K562 (cell line): Measurements from ENCODE around the gene FGFRL1. TPM values are rescaled to one million over a fixed set of nuclear protein-coding genes. Genes with fewer than 3 reads are reported as not detected.
A peak's percentile ranks its signal among the peaks of the same experiment; 100 is the strongest.

Experiments
- ATAC-seq: fragments of 200-7000 bp; cut with Tn5 transposase; 3 replicates; pipeline ENCODE4 v1.9.1; 2020; ENCODE audit warnings: moderate library complexity
- BruUV-seq: library from RNA; stranded (reverse); fragments of 400-500 nt; replicated peaks from 2 replicates; lab custom pipeline; 2021; lab: Mats Ljungman, UMichigan
- CTCF ChIA-PET: fragments of 300-600 bp; formaldehyde crosslinking; extraction: SDS; loops from one replicate; lab custom pipeline; 2021; ENCODE audit warnings: low intra/inter-chr PET ratio; lab: Yijun Ruan, JAX
- POLR2A ChIA-PET: fragments of 300-600, 350-650 bp; sonication (Branson Sonifier 250); formaldehyde crosslinking; extraction: SDS; loops from one replicate; lab custom pipeline; 2021; ENCODE audit warnings: antibody characterized with exemption, inconsistent platforms; lab: Yijun Ruan, JAX
- DNase-seq, 4 experiments: peaks; one replicate each; pipeline versions ENCODE4 v3.0.0 to v3.0.0-alpha.2; 2011 to 2018; ENCODE audit warnings: low spot score in 3 of 4, mixed read lengths in 3 of 4; ENCODE audit errors: extremely low read depth in 1 of 4
- FAIRE-seq: peaks from 2 replicates; lab custom pipeline; 2011; peaks lifted over from hg19 to GRCh38; lab: Jason Lieb, UNC
- H2AFZ ChIP-seq: 2 replicates; pipeline ENCODE4 v1.6.0; 2011; ENCODE audit warnings: low read depth, low read length, control low read depth, inconsistent platforms
- H3K27ac ChIP-seq: fragments of 200-600 bp; 3 replicates; pipeline ENCODE4 v1.8.0; 2011; ENCODE audit warnings: low read depth, mild to moderate bottlenecking, control low read depth, inconsistent platforms, low read length, moderate library complexity, mixed read lengths; ENCODE audit errors: extremely low read depth
- H3K27me3 ChIP-seq, 2 experiments: fragments of 300-600 bp in 1 of 2; 2 replicates in 1 of 2; 3 replicates in 1 of 2; pipeline versions ENCODE4 v1.6.0 to v1.8.0; 2011; ENCODE audit warnings: inconsistent platforms in 2 of 2, low read length in 2 of 2, mild to moderate bottlenecking in 1 of 2, mixed read lengths in 1 of 2, moderate library complexity in 1 of 2; ENCODE audit not compliant: control insufficient read depth in 2 of 2, insufficient read depth in 2 of 2
- H3K36me3 ChIP-seq: fragments of 300-600 bp; 3 replicates; pipeline ENCODE4 v1.8.0; 2011; ENCODE audit warnings: mild to moderate bottlenecking, low read length, inconsistent platforms; ENCODE audit not compliant: control insufficient read depth, insufficient read depth
- H3K4me1 ChIP-seq, 2 experiments: fragments of 200-600 bp in 1 of 2; replicated peaks in 1 of 2; 2 replicates in 1 of 2; 3 replicates in 1 of 2; pipeline versions ENCODE4 v1.5.1 to v1.8.0; 2011; ENCODE audit warnings: inconsistent platforms in 2 of 2, low read length in 2 of 2, mild to moderate bottlenecking in 1 of 2, mixed read lengths in 1 of 2, moderate library complexity in 1 of 2; ENCODE audit not compliant: control insufficient read depth in 2 of 2, insufficient read depth in 2 of 2
- H3K4me2 ChIP-seq: 2 replicates; pipeline ENCODE4 v1.6.1; 2011; ENCODE audit warnings: low read length, control low read depth, inconsistent platforms, mixed read lengths; ENCODE audit not compliant: insufficient read depth
- H3K4me3 ChIP-seq: fragments of 200-600 bp; sonication (generic), shearing (Covaris generic); 2 replicates; pipeline ENCODE4 v1.5.1; 2016; ENCODE audit warnings: control low read depth, inconsistent platforms
- H3K79me2 ChIP-seq: fragments of 200-600 bp; 3 replicates; pipeline ENCODE4 v1.8.0; 2011; ENCODE audit warnings: low read length, inconsistent platforms; ENCODE audit not compliant: control insufficient read depth, insufficient read depth
- H3K9ac ChIP-seq, 2 experiments: 2 replicates each; pipeline versions ENCODE4 v1.6.0 to v1.6.1; 2011; ENCODE audit warnings: low read depth in 2 of 2, low read length in 2 of 2, control low read depth in 1 of 2, inconsistent platforms in 1 of 2, mild to moderate bottlenecking in 1 of 2, mixed read lengths in 1 of 2; ENCODE audit not compliant: insufficient read depth in 1 of 2
- H3K9me1 ChIP-seq: one replicate; pipeline ENCODE4 v1.6.0; 2011; ENCODE audit warnings: inconsistent platforms, mild to moderate bottlenecking, low read length, moderate library complexity; ENCODE audit not compliant: control insufficient read depth, insufficient read depth
- H3K9me3 ChIP-seq: replicated peaks from 2 replicates; pipeline ENCODE4 v1.5.1; 2011; ENCODE audit warnings: low read depth, low read length, inconsistent platforms; ENCODE audit not compliant: control insufficient read depth, insufficient read depth
- H4K20me1 ChIP-seq: replicated peaks from 2 replicates; pipeline ENCODE4 v1.6.1; 2011; ENCODE audit warnings: low read length, inconsistent platforms, mixed read lengths; ENCODE audit not compliant: control insufficient read depth, insufficient read depth
- ATF7 ChIP-seq: fragments of 450-650 bp; IDR thresholded peaks from 2 replicates; pipeline ENCODE4 v1.7.1; 2014; ENCODE audit warnings: mild to moderate bottlenecking, moderate library complexity
- BHLHE40 ChIP-seq: IDR thresholded peaks from 2 replicates; pipeline ENCODE4 v1.6.1; 2011; ENCODE audit warnings: low read length, improper control_type of control experiment
- C11orf30 ChIP-seq: fragments of 450-650 bp; IDR thresholded peaks from 2 replicates; pipeline ENCODE4 v1.6.1; 2016; ENCODE audit warnings: low read depth, mild to moderate bottlenecking
- CHD1 ChIP-seq: fragments of 200-600 bp; sonication (generic); IDR thresholded peaks from one replicate; pipeline ENCODE4 v1.6.1; 2012; ENCODE audit warnings: mild to moderate bottlenecking, moderate library complexity, low read length, inconsistent platforms
- HMGN3 ChIP-seq: IDR thresholded peaks from 2 replicates; pipeline ENCODE4 v1.6.1; 2011; ENCODE audit warnings: borderline replicate concordance, low read depth, mild to moderate bottlenecking, mixed read lengths, low read length; ENCODE audit not compliant: insufficient read length; ENCODE audit errors: extremely low read depth
- L3MBTL2 ChIP-seq: fragments of 450-650 bp; IDR thresholded peaks from 2 replicates; pipeline ENCODE4 v1.6.1; 2016; ENCODE audit warnings: mild to moderate bottlenecking, moderate library complexity
- MED1 ChIP-seq: sonication (generic); formaldehyde crosslinking; IDR thresholded peaks from 2 replicates; pipeline ENCODE4 v1.8.1; 2023; ENCODE audit warnings: missing genetic modification reagents, borderline replicate concordance
- MYNN ChIP-seq, 2 experiments: sonication (generic); formaldehyde crosslinking in 1 of 2; IDR thresholded peaks; 2 replicates each; pipeline versions ENCODE4 v1.5.0 to v1.6.1; 2016 to 2020; ENCODE audit warnings: antibody characterized with exemption in 1 of 2, missing genetic modification reagents in 1 of 2
- RBFOX2 ChIP-seq: fragments of 200-400 bp; formaldehyde crosslinking; IDR thresholded peaks from 2 replicates; pipeline ENCODE4 v1.6.1; 2017; ENCODE audit warnings: low read depth, mild to moderate bottlenecking, low read length, moderate library complexity
- TEAD1 ChIP-seq, 2 experiments: fragments of 450-650 bp in 1 of 2; sonication (generic) in 1 of 2; formaldehyde crosslinking; IDR thresholded peaks; 2 replicates each; pipeline versions ENCODE4 v1.4.0 to v1.8.0; 2020 to 2022; ENCODE audit warnings: mild to moderate bottlenecking in 2 of 2, missing genetic modification reagents in 1 of 2
- TFAP4 ChIP-seq: sonication (generic); formaldehyde crosslinking; IDR thresholded peaks from 2 replicates; pipeline ENCODE4 v1.8.0; 2022; ENCODE audit warnings: missing genetic modification reagents, mild to moderate bottlenecking, moderate library complexity, borderline replicate concordance
- ZBTB17 ChIP-seq: fragments of 450-650 bp; formaldehyde crosslinking; IDR thresholded peaks from 2 replicates; pipeline ENCODE4 v1.4.0; 2020; ENCODE audit warnings: mild to moderate bottlenecking
- ZC3H4 ChIP-seq: sonication (generic); formaldehyde crosslinking; IDR thresholded peaks from 2 replicates; pipeline ENCODE4 v1.9.0; 2021; ENCODE audit warnings: missing genetic modification reagents, borderline replicate concordance
- ZNF395 ChIP-seq: fragments of 200-800 bp; sonication (Bioruptor generic); IDR thresholded peaks from 2 replicates; pipeline ENCODE4 v1.6.1; 2017; ENCODE audit warnings: missing genetic modification characterization, missing compliant biosample characterization
- ZNF551 ChIP-seq: fragments of 250-450 bp; sonication (Bioruptor Pico); IDR thresholded peaks from 2 replicates; pipeline ENCODE4 v1.5.0; 2021; ENCODE audit warnings: mild to moderate bottlenecking, moderate library complexity
- ZNF699 ChIP-seq: fragments of 250-450 bp; sonication (Bioruptor Pico); IDR thresholded peaks from 2 replicates; pipeline ENCODE4 v1.8.0; 2021; ENCODE audit warnings: mild to moderate bottlenecking, moderate library complexity; ENCODE audit not compliant: insufficient replicate concordance
- WGBS: fragments of 100-300 bp; shearing (Covaris generic); methylation state at CpG from one replicate; pipeline ENCODE4 v1.1.6; 2016; ENCODE audit warnings: low coverage, mixed read lengths; ENCODE audit not compliant: insufficient coverage; ENCODE audit errors: missing lambda C conversion rate; 5-methylcytosine and 5-hydroxymethylcytosine counted together
- in situ Hi-C: fragments of 300-500 bp; cut with MboI; formaldehyde crosslinking; loops from 4 replicates; pipeline ENCODE4 v1.15.0; 2018; ENCODE audit warnings: inconsistent platforms, mixed read lengths
- intact Hi-C: fragments of 100-400 bp; cut with micrococcal nuclease; formaldehyde crosslinking; loops from 2 replicates; pipeline ENCODE4 v1.14.2; 2022
- polyA plus RNA-seq, 8 experiments: library from polyadenylated mRNA; depleted of rRNA in 4 of 8; stranded (reverse) in 5 of 8; unstranded in 3 of 8; fragments of >200 nt; fragmentation: Nextera tagmentation in 2 of 8; fragmentation: Illumina TruSeq in 1 of 8; extraction: Ambion mirVana in 2 of 8; extraction: Trizol in 1 of 8; gene quantifications; 2 replicates each; pipeline versions ENCODE4 v1.2.1 to v1.2.3, GENCODE V29; 2011 to 2014; ENCODE audit warnings: inconsistent platforms in 1 of 8, missing spikeins in 1 of 8
- total RNA-seq, 7 experiments: library from RNA; depleted of rRNA in 6 of 7; stranded (reverse); fragments of >200 nt in 6 of 7; fragmentation: Illumina TruSeq in 2 of 7; extraction: Trizol in 2 of 7; gene quantifications; 2 replicates each; pipeline versions ENCODE4 v1.2.1 to v1.2.3, GENCODE V29; 2011 to 2021; ENCODE audit warnings: low replicate concordance in 1 of 7
- TF ChIP-seq, protein P1 (sequence below): fragments of 250-450 bp; sonication (Bioruptor Pico); IDR thresholded peaks from 2 replicates; pipeline ENCODE4 v1.5.0; 2021

The FGFRL1 gene
- total and polyA plus RNA-seq, 9 of the 15 experiments (the other 6 are each of a cell fraction or from before 2014, with no cell fraction given): 0.34 to 49.9 (median 14.6) TPM

- Histone ChIP-seq H3K4me2 (peak within 1 kb of the TSS; percentile 82), H3K9me1 (no peaks in the 10 kb centered on the region), H3K36me3 (peaks cover 22% of the 10 kb centered on the region; the same call in 1 of the 3 replicates), H3K27ac (peak within 1 kb of the TSS; percentile 82), H3K27me3 (no peaks in the 10 kb centered on the region), H4K20me1 (no peaks in the 10 kb centered on the region), H3K4me1 (peaks cover 41 to 95% of the 10 kb centered on the region in 2 experiments), H2AFZ (peak within 1 kb of the TSS; percentile 84), H3K4me3 (peak within 1 kb of the TSS; percentile 24), H3K9ac (peak within 1 kb of the TSS; percentile 75 to 96), H3K9me3 (no peaks in the 10 kb centered on the region), H3K79me2 (peaks cover 23% of the 10 kb centered on the region; the same call in 2 of the 3 replicates)
- ChIA-PET POLR2A (interaction anchor here (0.6 to 1.7 kb wide), 7 partner anchors 8 to 525 kb away, joined by 3 to 6 read pairs (median 4); no protein-coding TSS in a partner anchor), CTCF (no interaction called here)
- in situ Hi-C loops (no loop called here), intact Hi-C loops (loop anchor here (10.0 kb wide), 1 partner anchor 51 kb away; no protein-coding TSS in a partner anchor)
- DNase-seq (peak; percentile 49 to 84 (median 61)), FAIRE-seq (peak; percentile 85), ATAC-seq (peak; percentile 57)
- BruUV-seq: TSS peak; percentile 58
- WGBS: 10% methylated on average over 34 of the region's 37 CpGs
- TF ChIP-seq MED1 (no peak), HMGN3 (peak; percentile 43), MYNN (IDR thresholded peaks at IDR 0.05) (0 out of 2 replicates have a peak, but pooled peaks have one; percentile 25), MYNN (CRISPR knock-in tag; IDR thresholded peaks at IDR 0.05) (no peak), ZNF699 (no peak), TEAD1 (CRISPR knock-in tag; IDR thresholded peaks at IDR 0.05) (0 out of 4 replicates have a peak, but pooled peaks of 1 of the 2 experiments have one; percentile 41), L3MBTL2 (peak; percentile 27; the same call in 1 of the 2 replicates), TFAP4 (CRISPR knock-in tag) (peak; percentile 24; the same call in 1 of the 2 replicates), BHLHE40 (peak; percentile 16; the same call in 1 of the 2 replicates), ZBTB17 (0 out of 2 replicates have a peak, but pooled peaks have one; percentile 36), CHD1 (peak; percentile 28), RBFOX2 (peak; percentile 56), ZNF395 (CRISPR knock-in tag) (peak; percentile 17; the same call in 1 of the 2 replicates), ZC3H4 (0 out of 2 replicates have a peak, but pooled peaks have one; percentile 16), C11orf30 (peak; percentile 98), ATF7 (no peak), ZNF551 (no peak)
- TF ChIP-seq, protein P1, sequence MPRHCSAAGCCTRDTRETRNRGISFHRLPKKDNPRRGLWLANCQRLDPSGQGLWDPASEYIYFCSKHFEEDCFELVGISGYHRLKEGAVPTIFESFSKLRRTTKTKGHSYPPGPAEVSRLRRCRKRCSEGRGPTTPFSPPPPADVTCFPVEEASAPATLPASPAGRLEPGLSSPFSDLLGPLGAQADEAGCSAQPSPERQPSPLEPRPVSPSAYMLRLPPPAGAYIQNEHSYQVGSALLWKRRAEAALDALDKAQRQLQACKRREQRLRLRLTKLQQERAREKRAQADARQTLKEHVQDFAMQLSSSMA (CRISPR knock-in tag): no peak
Observed at GRCh38 chr4:993111-994029, 18.1 kb upstream of the FGFRL1 start, which contains the start of gene SLC26A1. Gene SLC26A1, minus strand, starts transcription at chr4:993404. Its CDS starts 1,701 bp downstream, at chr4:991703.
